Measurements from ENCODE around the gene PHACTR1.
A peak's percentile ranks its signal among the peaks of the same experiment; 100 is the strongest.

GRCh38 chr6:13101409-13101808 is 384.8 kb downstream of the PHACTR1 start:
- no peak for TF ChIP-seq CTCF (IDR thresholded peaks at IDR 0.05; ENCODE audit: insufficient read depth, low read length)
- peak; percentile 52; the same call in 1 of the 2 replicates for TF ChIP-seq POLR2AphosphoS5 (IDR thresholded peaks at IDR 0.05; ENCODE audit: low read depth)
- TF ChIP-seq, protein P1, sequence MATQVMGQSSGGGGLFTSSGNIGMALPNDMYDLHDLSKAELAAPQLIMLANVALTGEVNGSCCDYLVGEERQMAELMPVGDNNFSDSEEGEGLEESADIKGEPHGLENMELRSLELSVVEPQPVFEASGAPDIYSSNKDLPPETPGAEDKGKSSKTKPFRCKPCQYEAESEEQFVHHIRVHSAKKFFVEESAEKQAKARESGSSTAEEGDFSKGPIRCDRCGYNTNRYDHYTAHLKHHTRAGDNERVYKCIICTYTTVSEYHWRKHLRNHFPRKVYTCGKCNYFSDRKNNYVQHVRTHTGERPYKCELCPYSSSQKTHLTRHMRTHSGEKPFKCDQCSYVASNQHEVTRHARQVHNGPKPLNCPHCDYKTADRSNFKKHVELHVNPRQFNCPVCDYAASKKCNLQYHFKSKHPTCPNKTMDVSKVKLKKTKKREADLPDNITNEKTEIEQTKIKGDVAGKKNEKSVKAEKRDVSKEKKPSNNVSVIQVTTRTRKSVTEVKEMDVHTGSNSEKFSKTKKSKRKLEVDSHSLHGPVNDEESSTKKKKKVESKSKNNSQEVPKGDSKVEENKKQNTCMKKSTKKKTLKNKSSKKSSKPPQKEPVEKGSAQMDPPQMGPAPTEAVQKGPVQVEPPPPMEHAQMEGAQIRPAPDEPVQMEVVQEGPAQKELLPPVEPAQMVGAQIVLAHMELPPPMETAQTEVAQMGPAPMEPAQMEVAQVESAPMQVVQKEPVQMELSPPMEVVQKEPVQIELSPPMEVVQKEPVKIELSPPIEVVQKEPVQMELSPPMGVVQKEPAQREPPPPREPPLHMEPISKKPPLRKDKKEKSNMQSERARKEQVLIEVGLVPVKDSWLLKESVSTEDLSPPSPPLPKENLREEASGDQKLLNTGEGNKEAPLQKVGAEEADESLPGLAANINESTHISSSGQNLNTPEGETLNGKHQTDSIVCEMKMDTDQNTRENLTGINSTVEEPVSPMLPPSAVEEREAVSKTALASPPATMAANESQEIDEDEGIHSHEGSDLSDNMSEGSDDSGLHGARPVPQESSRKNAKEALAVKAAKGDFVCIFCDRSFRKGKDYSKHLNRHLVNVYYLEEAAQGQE (IDR thresholded peaks at IDR 0.05; ENCODE audit: insufficient replicate concordance, low read depth), result no peak
